NCI-H2196 treated with DMSO at 0.1 percent for 48 hours (cell line): ENCODE data around the gene KLK6.

Source experiments
- DNase-seq: peaks from one replicate; lab custom pipeline; 2025; ENCODE audit not compliant: unreplicated experiment; lab: John Stamatoyannopoulos, UW

Gene KLK6

GRCh38 chr19:50959731-50960500, 9.5 kb downstream of the KLK6 start:
- no peak for DNase-seq

- no peak for DNase-seq
Measured at GRCh38 chr19:50957587-50957986, 11.8 kb downstream of the KLK6 start.

- no peak for DNase-seq
Measured at GRCh38 chr19:50952910-50953309, 16.5 kb downstream of the KLK6 start, which contains the start of gene KLK5. Gene KLK5 (minus strand): TSS chr19:50953038. CDS start chr19:50952657, 381 bp downstream.

- no peak for DNase-seq
Measured at GRCh38 chr19:50949861-50950260, 19.5 kb downstream of the KLK6 start.

GRCh38 chr19:50947123-50947522, 22.3 kb downstream of the KLK6 start:
- no peak for DNase-seq

- DNase-seq, result no peak
Measured at GRCh38 chr19:50944795-50945194, 24.6 kb downstream of the KLK6 start.

GRCh38 chr19:50943074-50943828, 26.1 kb downstream of the KLK6 start:
- DNase-seq, result no peak

- no peak for DNase-seq
Measured at GRCh38 chr19:50939596-50939995, 29.8 kb downstream of the KLK6 start.

GRCh38 chr19:50933640-50934039, 35.8 kb downstream of the KLK6 start:
- no peak for DNase-seq

- DNase-seq, result no peak
Measured at GRCh38 chr19:50932690-50933083, 36.7 kb downstream of the KLK6 start.

GRCh38 chr19:50932018-50932689, 37.2 kb downstream of the KLK6 start:
- DNase-seq, result no peak

GRCh38 chr19:50931023-50931422, 38.4 kb downstream of the KLK6 start:
- no peak for DNase-seq

- no peak for DNase-seq
Measured at GRCh38 chr19:50928831-50929230, 40.6 kb downstream of the KLK6 start.

GRCh38 chr19:50926144-50926543, 43.2 kb downstream of the KLK6 start:
- no peak for DNase-seq

GRCh38 chr19:50925734-50926133, 43.7 kb downstream of the KLK6 start:
- DNase-seq, result no peak

- no peak for DNase-seq
Measured at GRCh38 chr19:50924586-50924985, 44.8 kb downstream of the KLK6 start.

- peak; percentile 90 for DNase-seq
Measured at GRCh38 chr19:50922317-50922853, 47.0 kb downstream of the KLK6 start.

GRCh38 chr19:50921426-50922316, 47.7 kb downstream of the KLK6 start:
- DNase-seq, result peak; percentile 49

- no peak for DNase-seq
Measured at GRCh38 chr19:50916069-50916468, 53.3 kb downstream of the KLK6 start.
